Astrocyte (in vitro differentiated cells and primary cell): Measurements from ENCODE around the gene PIGQ. TPM values are rescaled to one million over a fixed set of nuclear protein-coding genes. Genes with fewer than 3 reads are reported as not detected.

Experiments
- DNase-seq: peaks from one replicate; pipeline ENCODE4 v3.0.0-alpha.2; 2010; ENCODE audit warnings: low read depth
- FAIRE-seq: peaks from 2 replicates; lab custom pipeline; 2011; peaks lifted over from hg19 to GRCh38; lab: Jason Lieb, UNC
- H2AFZ ChIP-seq: 2 replicates; pipeline ENCODE4 v1.6.0; 2012; ENCODE audit warnings: low read depth, low read length, inconsistent platforms
- H3K27ac ChIP-seq: 2 replicates; pipeline ENCODE4 v1.5.1; 2011; ENCODE audit warnings: low read depth, low read length, inconsistent platforms
- H3K27me3 ChIP-seq: 2 replicates; pipeline ENCODE4 v1.6.0; 2011; ENCODE audit warnings: low read length, inconsistent platforms; ENCODE audit not compliant: insufficient read depth
- H3K36me3 ChIP-seq: 2 replicates; pipeline ENCODE4 v1.5.1; 2011; ENCODE audit warnings: low read length, inconsistent platforms; ENCODE audit not compliant: insufficient read depth
- H3K4me1 ChIP-seq: 2 replicates; pipeline ENCODE4 v1.5.1; 2011; ENCODE audit warnings: low read length, inconsistent platforms; ENCODE audit not compliant: insufficient read depth
- H3K4me2 ChIP-seq: 2 replicates; pipeline ENCODE4 v1.6.0; 2012; ENCODE audit warnings: low read length, inconsistent platforms
- H3K4me3 ChIP-seq: 2 replicates; pipeline ENCODE4 v1.5.1; 2011; ENCODE audit warnings: low read depth, mild to moderate bottlenecking, low read length, inconsistent platforms; ENCODE audit not compliant: insufficient read depth
- H3K79me2 ChIP-seq: 2 replicates; pipeline ENCODE4 v1.6.0; 2012; ENCODE audit warnings: mild to moderate bottlenecking, low read length, inconsistent platforms; ENCODE audit not compliant: insufficient read depth
- H3K9ac ChIP-seq: 2 replicates; pipeline ENCODE4 v1.6.0; 2012; ENCODE audit warnings: mild to moderate bottlenecking, low read length, inconsistent platforms
- H3K9me3 ChIP-seq: 2 replicates; pipeline ENCODE4 v1.5.1; 2012; ENCODE audit warnings: low read depth, mild to moderate bottlenecking, low read length, inconsistent platforms; ENCODE audit not compliant: insufficient read depth
- H4K20me1 ChIP-seq: 2 replicates; pipeline ENCODE4 v1.6.0; 2012; ENCODE audit warnings: low read length, inconsistent platforms; ENCODE audit not compliant: insufficient read depth
- H3K27ac Mint-ChIP-seq: one replicate; pipeline ENCODE4 v1.8.0; 2021; ENCODE audit warnings: mild to moderate bottlenecking, mixed read lengths; ENCODE audit not compliant: unreplicated experiment
- H3K27me3 Mint-ChIP-seq: one replicate; pipeline ENCODE4 v1.8.0; 2021; ENCODE audit warnings: low read depth, mixed read lengths; ENCODE audit not compliant: unreplicated experiment
- H3K36me3 Mint-ChIP-seq: one replicate; pipeline ENCODE4 v1.8.0; 2021; ENCODE audit warnings: low read depth, mixed read lengths; ENCODE audit not compliant: unreplicated experiment
- H3K4me1 Mint-ChIP-seq: one replicate; pipeline ENCODE4 v1.8.0; 2021; ENCODE audit warnings: low read depth, mixed read lengths; ENCODE audit not compliant: unreplicated experiment
- H3K4me3 Mint-ChIP-seq: one replicate; pipeline ENCODE4 v1.8.0; 2021; ENCODE audit warnings: mild to moderate bottlenecking, moderate library complexity, mixed read lengths; ENCODE audit not compliant: unreplicated experiment
- H3K9me3 Mint-ChIP-seq: one replicate; pipeline ENCODE4 v1.8.0; 2021; ENCODE audit warnings: mild to moderate bottlenecking, mixed read lengths; ENCODE audit not compliant: unreplicated experiment
- CTCF ChIP-seq: IDR thresholded peaks from 2 replicates; pipeline ENCODE4 v1.5.1; 2011; ENCODE audit warnings: low read depth, mild to moderate bottlenecking, inconsistent platforms, low read length, moderate library complexity; ENCODE audit not compliant: insufficient read depth
- EZH2 ChIP-seq: IDR thresholded peaks from 2 replicates; pipeline ENCODE4 v1.6.1; 2012; ENCODE audit warnings: mild to moderate bottlenecking, low read length, inconsistent platforms; ENCODE audit not compliant: insufficient read depth
- total RNA-seq: library from RNA; stranded (reverse); gene quantifications from 2 replicates; pipeline ENCODE4 v1.2.1, GENCODE V29; 2021

The PIGQ gene
- total RNA-seq, 1 donor from 2014 or later, result 22.4 TPM

- Histone ChIP-seq H3K9ac (no peak overlapping the region), H3K27me3 (no peaks in the 10 kb centered on the region), H2AFZ (no peak overlapping the region), H3K4me3 (no peak overlapping the region), H3K27ac (no peak overlapping the region), H4K20me1 (peaks cover 39% of the 10 kb centered on the region), H3K9me3 (no peaks in the 10 kb centered on the region), H3K4me1 (peaks cover 15% of the 10 kb centered on the region), H3K79me2 (peaks cover 32% of the 10 kb centered on the region), H3K4me2 (no peak overlapping the region), H3K36me3 (no peaks in the 10 kb centered on the region)
- Mint-ChIP-seq H3K4me1 (peaks cover 11% of the 10 kb centered on the region), H3K4me3 (peak overlapping the region; percentile 90), H3K27me3 (no peaks in the 10 kb centered on the region), H3K36me3 (no peaks in the 10 kb centered on the region), H3K27ac (peak overlapping the region; percentile 69), H3K9me3 (no peaks in the 10 kb centered on the region)
- TF ChIP-seq EZH2, result no peak
- no peak for TF ChIP-seq CTCF
- no peak for FAIRE-seq
- DNase-seq, result no peak
Observed at GRCh38 chr16:586645-587590, 17.1 kb downstream of the PIGQ start.

DNA sequence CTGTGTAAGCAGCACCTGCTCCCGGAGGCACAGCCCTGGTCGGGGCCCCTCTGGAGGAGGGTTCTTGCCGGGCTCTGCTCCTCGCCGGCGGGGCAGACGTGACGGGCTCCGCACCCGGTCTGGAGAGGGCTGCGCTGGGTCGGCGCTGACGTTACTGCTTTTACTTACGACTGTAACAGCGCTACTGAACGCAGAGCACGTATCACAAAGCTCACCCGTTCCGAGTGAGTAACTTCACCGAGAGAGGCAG is 18.8 kb downstream of the PIGQ start:
- Histone ChIP-seq H3K36me3 (no peaks in the 10 kb centered on the region), H3K9ac (peak overlapping the region; percentile 87), H3K27me3 (no peaks in the 10 kb centered on the region), H3K4me3 (peak overlapping the region; percentile 73), H3K79me2 (peaks cover 48% of the 10 kb centered on the region), H2AFZ (peak overlapping the region; percentile 98), H3K4me1 (peaks cover 15% of the 10 kb centered on the region), H3K4me2 (peak overlapping the region; percentile 87), H4K20me1 (peaks cover 50% of the 10 kb centered on the region), H3K27ac (peak overlapping the region; percentile 98), H3K9me3 (no peaks in the 10 kb centered on the region)
- H3K36me3 Mint-ChIP-seq, result peaks cover 2% of the 10 kb centered on the region
- no peaks in the 10 kb centered on the region for H3K27me3 Mint-ChIP-seq
- peak; percentile 67 for DNase-seq
- H3K27ac Mint-ChIP-seq, result peak overlapping the region; percentile 86
- no peak for FAIRE-seq
- peak overlapping the region; percentile 90 for H3K4me3 Mint-ChIP-seq
- no peak for TF ChIP-seq CTCF
- no peak for TF ChIP-seq EZH2
- no peaks in the 10 kb centered on the region for H3K9me3 Mint-ChIP-seq
- H3K4me1 Mint-ChIP-seq, result peaks cover 11% of the 10 kb centered on the region
